RKO (cell line): ENCODE data around the gene LBR.

Source experiments
- DNase-seq: peaks from one replicate; pipeline ENCODE4 v3.0.0-alpha.2; 2016; ENCODE audit warnings: low spot score

LBR gene

GRCh38 chr1:225373155-225373554 lies 54.7 kb downstream of the LBR start:
- DNase-seq, result no peak

DNA sequence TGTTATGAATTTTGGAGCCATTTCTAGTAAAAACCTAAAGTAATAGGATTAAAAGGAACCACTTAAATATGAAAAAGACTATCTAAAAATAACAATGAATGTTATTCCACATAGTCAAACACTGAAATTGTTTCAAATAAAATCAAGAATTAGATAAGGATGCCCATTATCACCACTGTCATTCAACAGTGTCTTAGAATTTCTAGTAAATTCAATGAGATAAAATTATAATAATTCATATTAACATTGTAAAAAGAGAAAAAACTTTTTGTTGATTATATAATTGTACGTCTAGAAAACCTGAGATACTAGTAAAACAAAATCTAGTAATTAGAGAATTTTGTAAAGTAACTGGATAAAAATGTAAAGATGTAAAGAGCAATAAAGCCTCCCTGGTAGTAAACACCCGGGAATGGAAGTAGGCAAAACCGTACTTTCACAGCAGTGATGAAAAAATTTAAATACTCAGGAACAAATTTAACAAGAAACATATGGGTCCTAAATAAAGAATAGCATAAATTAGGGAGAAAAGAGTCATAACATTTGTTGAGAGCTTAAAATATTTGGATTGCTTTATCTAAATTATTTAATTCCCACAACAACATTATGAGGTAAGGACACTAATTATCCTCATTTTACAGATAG lies 56.4 kb downstream of the LBR start:
- no peak for DNase-seq

DNA sequence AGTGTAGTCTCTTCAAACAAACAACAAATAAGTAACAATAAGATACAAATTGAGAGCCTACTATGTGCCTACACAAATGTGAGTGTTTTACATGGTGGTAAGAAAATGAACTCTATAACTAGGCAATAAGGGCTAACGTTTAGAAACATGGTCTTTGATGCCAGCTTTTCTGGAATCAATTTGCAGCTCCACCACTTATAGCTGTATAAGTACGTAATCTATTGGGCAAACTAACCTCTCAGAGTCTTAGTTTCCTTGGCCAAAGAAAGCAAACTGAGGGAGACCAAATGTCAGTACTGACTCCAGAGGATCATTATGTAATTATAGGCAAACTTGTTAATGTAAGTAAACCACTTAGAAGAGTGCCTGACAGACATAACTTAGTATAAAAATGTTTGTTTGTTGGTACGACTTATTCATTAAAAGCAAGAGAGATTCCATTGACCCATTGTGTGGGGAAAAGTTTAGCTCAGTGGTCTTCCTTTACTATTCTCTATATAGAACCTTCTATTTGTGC lies 59.7 kb downstream of the LBR start:
- DNase-seq, result no peak

- no peak for DNase-seq
Measured at GRCh38 chr1:225366552-225366951, 61.3 kb downstream of the LBR start.

GRCh38 chr1:225366018-225366417 lies 61.8 kb downstream of the LBR start:
- no peak for DNase-seq

- DNase-seq, result no peak
Measured at GRCh38 chr1:225364439-225364838, 63.4 kb downstream of the LBR start.

GRCh38 chr1:225362805-225363204 lies 65.0 kb downstream of the LBR start:
- no peak for DNase-seq

GRCh38 chr1:225361176-225361575 lies 66.7 kb downstream of the LBR start:
- DNase-seq, result no peak

- DNase-seq, result no peak
Measured at GRCh38 chr1:225360119-225360518, 67.7 kb downstream of the LBR start.

DNA sequence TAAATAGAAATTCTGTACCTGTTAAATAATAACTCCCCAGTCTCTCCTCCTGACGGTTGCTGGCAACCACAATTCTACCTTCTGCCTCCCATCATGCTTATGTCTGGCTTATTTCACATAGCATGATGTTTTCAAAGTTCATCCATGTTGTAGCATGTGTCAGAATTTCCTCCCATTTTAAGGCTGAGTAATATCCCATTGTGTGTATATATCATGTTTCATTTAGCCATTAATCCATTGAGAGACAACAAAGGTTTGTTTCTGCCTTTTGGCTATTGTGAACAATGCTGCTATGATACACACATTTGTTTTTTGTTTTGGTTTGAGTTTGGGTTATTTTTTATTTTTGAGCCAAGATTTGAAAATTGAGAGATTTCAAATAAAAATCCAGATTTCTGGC lies 72.0 kb downstream of the LBR start:
- no peak for DNase-seq

DNA sequence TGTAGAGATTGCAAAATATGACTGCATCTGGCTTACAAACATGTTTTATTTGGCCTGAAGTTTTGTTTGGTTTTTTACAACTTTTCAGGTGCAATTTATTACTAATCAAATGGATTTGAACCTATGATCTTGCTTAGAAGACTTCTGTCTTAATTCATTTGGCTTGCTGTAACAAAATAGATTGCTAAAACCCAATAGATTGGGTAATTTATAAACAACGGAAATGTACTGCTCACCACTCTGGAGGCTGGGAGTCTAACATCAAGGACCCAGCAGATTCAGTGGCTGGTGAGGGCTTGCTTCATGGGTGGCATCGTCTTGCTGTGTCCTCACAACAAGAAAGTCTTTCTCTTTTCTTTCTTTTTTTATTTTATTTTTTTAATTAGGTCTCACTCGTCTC lies 72.9 kb downstream of the LBR start:
- DNase-seq, result no peak
